ENCODE results near the gene LGI2. TPM values are rescaled to one million over a fixed set of nuclear protein-coding genes. Genes with fewer than 3 reads are reported as not detected.

LGI2 gene
- total and polyA plus RNA-seq, 9 of the 15 experiments (the other 6 are each of a cell fraction or from before 2014, with no cell fraction given), result 0.03 to 0.07 TPM; not detected in 7

DNA sequence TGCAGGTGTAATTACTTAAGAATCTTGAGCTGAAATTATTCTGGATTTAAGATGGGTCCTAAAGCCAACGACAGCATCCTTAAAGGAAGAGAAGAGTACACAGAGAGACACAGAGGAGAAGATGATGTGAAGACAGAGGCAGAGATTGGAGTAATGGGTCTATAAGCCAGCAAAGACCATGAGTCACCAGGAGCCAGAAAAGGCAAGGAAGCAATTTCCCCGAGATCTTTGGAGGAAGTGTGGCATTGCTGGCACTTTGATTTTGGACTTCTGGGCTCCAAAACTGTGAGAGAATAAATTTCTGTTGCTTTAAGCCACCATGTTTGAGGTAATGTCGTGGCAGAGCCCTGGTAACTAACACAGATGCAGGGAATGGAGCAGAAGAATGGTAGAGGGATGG, 32.4 kb upstream of the LGI2 start:
- TF ChIP-seq MAFF (IDR thresholded peaks at IDR 0.05; ENCODE audit: low read length) (no peak), IRF2 (CRISPR knock-in tag; IDR thresholded peaks at IDR 0.05) (no peak), YY1 (IDR thresholded peaks at IDR 0.05; ENCODE audit: borderline replicate concordance in 1 of 3, control insufficient read depth in 1 of 3, extremely low read depth in 1 of 3, insufficient read depth in 3 of 3, insufficient read length in 1 of 3, insufficient replicate concordance in 2 of 3, low read depth in 1 of 3, low read length in 2 of 3) (no peak), PTTG1 (tag; IDR thresholded peaks at IDR 0.05; ENCODE audit: low read depth) (no peak), HDAC3 (IDR thresholded peaks at IDR 0.05; ENCODE audit: borderline replicate concordance, partially characterized antibody) (no peak), TAL1 (IDR thresholded peaks at IDR 0.05) (no peak), TAF15 (IDR thresholded peaks at IDR 0.05; ENCODE audit: low read depth, low read length) (no peak), SNRNP70 (optimal IDR thresholded peaks at IDR 0.05; ENCODE audit: low read depth, low read length) (no peak), ZNF347 (CRISPR knock-in tag; IDR thresholded peaks at IDR 0.05; ENCODE audit: low read depth) (no peak), NFATC3 (IDR thresholded peaks at IDR 0.05) (no peak), ZNF324 (CRISPR knock-in tag; IDR thresholded peaks at IDR 0.05) (no peak)
- TF ChIP-seq, protein P1, sequence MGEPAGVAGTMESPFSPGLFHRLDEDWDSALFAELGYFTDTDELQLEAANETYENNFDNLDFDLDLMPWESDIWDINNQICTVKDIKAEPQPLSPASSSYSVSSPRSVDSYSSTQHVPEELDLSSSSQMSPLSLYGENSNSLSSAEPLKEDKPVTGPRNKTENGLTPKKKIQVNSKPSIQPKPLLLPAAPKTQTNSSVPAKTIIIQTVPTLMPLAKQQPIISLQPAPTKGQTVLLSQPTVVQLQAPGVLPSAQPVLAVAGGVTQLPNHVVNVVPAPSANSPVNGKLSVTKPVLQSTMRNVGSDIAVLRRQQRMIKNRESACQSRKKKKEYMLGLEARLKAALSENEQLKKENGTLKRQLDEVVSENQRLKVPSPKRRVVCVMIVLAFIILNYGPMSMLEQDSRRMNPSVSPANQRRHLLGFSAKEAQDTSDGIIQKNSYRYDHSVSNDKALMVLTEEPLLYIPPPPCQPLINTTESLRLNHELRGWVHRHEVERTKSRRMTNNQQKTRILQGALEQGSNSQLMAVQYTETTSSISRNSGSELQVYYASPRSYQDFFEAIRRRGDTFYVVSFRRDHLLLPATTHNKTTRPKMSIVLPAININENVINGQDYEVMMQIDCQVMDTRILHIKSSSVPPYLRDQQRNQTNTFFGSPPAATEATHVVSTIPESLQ (CRISPR knock-in tag; IDR thresholded peaks at IDR 0.05), result no peak
- TF ChIP-seq, protein P2, sequence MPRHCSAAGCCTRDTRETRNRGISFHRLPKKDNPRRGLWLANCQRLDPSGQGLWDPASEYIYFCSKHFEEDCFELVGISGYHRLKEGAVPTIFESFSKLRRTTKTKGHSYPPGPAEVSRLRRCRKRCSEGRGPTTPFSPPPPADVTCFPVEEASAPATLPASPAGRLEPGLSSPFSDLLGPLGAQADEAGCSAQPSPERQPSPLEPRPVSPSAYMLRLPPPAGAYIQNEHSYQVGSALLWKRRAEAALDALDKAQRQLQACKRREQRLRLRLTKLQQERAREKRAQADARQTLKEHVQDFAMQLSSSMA (CRISPR knock-in tag; IDR thresholded peaks at IDR 0.05), result no peak
- Histone ChIP-seq H4K20me1 (replicated peaks; ENCODE audit: control insufficient read depth, insufficient read depth, low read length) (no peaks in the 10 kb centered on the region), H3K27me3 (ENCODE audit: control insufficient read depth in 2 of 2, insufficient read depth in 2 of 2, low read length in 2 of 2) (peaks cover 3 to 5% of the 10 kb centered on the region in 2 experiments; a peak in 1 of 5 replicates), H3K79me2 (ENCODE audit: control insufficient read depth, insufficient read depth, low read length) (no peaks in the 10 kb centered on the region), H3K9ac (ENCODE audit: insufficient read depth in 1 of 2, low read depth in 2 of 2, low read length in 2 of 2) (no peak overlapping the region), H3K4me2 (ENCODE audit: insufficient read depth, low read length) (no peak overlapping the region), H3K27ac (ENCODE audit: extremely low read depth, low read depth, low read length) (no peak overlapping the region), H2AFZ (ENCODE audit: low read depth, low read length) (no peak overlapping the region), H3K36me3 (ENCODE audit: control insufficient read depth, insufficient read depth, low read length) (no peaks in the 10 kb centered on the region), H3K4me3 (no peak overlapping the region), H3K9me3 (replicated peaks; ENCODE audit: control insufficient read depth, insufficient read depth, low read depth, low read length) (no peaks in the 10 kb centered on the region), H3K9me1 (ENCODE audit: control insufficient read depth, insufficient read depth, low read length) (no peaks in the 10 kb centered on the region), H3K4me1 (replicated peaks in 1 of 2; ENCODE audit: control insufficient read depth in 2 of 2, insufficient read depth in 2 of 2, low read length in 2 of 2) (no peaks in the 10 kb centered on the region)
- intact Hi-C loops (cut with micrococcal nuclease) (no loop called here), in situ Hi-C loops (cut with MboI) (no loop called here)
- ATAC-seq (no peak), DNase-seq (ENCODE audit: extremely low read depth in 1 of 4, low spot score in 3 of 4) (no peak), FAIRE-seq (no peak)
- POLR2A ChIA-PET, result no interaction called here
- no TSS peak for BruUV-seq (replicated peaks)
- WGBS (ENCODE audit: insufficient coverage, low coverage, missing lambda C conversion rate), result 2% methylated on average over 3 of the region's 3 CpGs
- CTCF ChIA-PET (ENCODE audit: low intra/inter-chr PET ratio), result interaction anchor here (0.6 kb wide), 1 partner anchor 59 kb away, joined by 3 read pairs; no protein-coding TSS in a partner anchor
